ENCODE data around the gene CYP19A1. TPM values are rescaled to one million over a fixed set of nuclear protein-coding genes. Genes with fewer than 3 reads are reported as not detected.

The CYP19A1 gene
- total RNA-seq, 1 experiment from 2014 or later = not detected

DNA sequence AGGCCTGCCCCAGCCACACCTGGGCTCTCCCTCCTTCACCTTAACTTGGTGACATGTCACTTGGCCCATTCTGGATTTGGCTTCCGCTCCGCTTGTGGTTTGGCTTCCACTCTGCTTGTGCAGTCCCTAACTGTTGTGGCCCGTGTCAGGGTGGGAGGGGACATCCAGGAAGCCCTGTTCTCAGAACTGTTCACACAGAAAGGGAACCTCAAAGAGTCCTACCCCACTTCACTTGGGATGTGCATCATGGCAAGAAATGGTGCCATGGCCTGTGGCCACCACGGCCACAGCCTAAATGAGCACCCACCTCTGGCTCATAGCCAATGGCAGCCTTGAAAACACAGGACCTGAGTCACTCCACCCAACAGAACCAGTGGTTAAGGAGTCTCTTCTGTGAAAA is 63.4 kb downstream of the CYP19A1 start:
- no peak for DNase-seq (ENCODE audit: low read depth, low spot score)
- no TSS peak for BruUV-seq (replicated peaks)
- no peaks in the 10 kb centered on the region for H3K4me1 ChIP-seq (ENCODE audit: control insufficient read depth, insufficient read depth, low read length)
- intact Hi-C loops (cut with micrococcal nuclease; ENCODE audit: unreplicated experiment) = no loop called here
- ATAC-seq = no peak
- H3K27me3 ChIP-seq (ENCODE audit: control insufficient read depth, insufficient read depth, low read length) = peaks cover 10% of the 10 kb centered on the region
- no peaks in the 10 kb centered on the region for H3K36me3 ChIP-seq (ENCODE audit: control insufficient read depth, insufficient read depth, low read length)
- TF ChIP-seq POLR2AphosphoS5 (IDR thresholded peaks at IDR 0.05; ENCODE audit: low read depth, low read length) (no peak), TCF7L2 (IDR thresholded peaks at IDR 0.05; ENCODE audit: low read depth, low read length) (no peak), SIN3A (IDR thresholded peaks at IDR 0.05; ENCODE audit: borderline replicate concordance, insufficient read depth, low read depth, low read length) (no peak)
- TF ChIP-seq, protein P1, sequence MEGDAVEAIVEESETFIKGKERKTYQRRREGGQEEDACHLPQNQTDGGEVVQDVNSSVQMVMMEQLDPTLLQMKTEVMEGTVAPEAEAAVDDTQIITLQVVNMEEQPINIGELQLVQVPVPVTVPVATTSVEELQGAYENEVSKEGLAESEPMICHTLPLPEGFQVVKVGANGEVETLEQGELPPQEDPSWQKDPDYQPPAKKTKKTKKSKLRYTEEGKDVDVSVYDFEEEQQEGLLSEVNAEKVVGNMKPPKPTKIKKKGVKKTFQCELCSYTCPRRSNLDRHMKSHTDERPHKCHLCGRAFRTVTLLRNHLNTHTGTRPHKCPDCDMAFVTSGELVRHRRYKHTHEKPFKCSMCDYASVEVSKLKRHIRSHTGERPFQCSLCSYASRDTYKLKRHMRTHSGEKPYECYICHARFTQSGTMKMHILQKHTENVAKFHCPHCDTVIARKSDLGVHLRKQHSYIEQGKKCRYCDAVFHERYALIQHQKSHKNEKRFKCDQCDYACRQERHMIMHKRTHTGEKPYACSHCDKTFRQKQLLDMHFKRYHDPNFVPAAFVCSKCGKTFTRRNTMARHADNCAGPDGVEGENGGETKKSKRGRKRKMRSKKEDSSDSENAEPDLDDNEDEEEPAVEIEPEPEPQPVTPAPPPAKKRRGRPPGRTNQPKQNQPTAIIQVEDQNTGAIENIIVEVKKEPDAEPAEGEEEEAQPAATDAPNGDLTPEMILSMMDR (IDR thresholded peaks at IDR 0.05) = no peak
- TF ChIP-seq, protein P2, sequence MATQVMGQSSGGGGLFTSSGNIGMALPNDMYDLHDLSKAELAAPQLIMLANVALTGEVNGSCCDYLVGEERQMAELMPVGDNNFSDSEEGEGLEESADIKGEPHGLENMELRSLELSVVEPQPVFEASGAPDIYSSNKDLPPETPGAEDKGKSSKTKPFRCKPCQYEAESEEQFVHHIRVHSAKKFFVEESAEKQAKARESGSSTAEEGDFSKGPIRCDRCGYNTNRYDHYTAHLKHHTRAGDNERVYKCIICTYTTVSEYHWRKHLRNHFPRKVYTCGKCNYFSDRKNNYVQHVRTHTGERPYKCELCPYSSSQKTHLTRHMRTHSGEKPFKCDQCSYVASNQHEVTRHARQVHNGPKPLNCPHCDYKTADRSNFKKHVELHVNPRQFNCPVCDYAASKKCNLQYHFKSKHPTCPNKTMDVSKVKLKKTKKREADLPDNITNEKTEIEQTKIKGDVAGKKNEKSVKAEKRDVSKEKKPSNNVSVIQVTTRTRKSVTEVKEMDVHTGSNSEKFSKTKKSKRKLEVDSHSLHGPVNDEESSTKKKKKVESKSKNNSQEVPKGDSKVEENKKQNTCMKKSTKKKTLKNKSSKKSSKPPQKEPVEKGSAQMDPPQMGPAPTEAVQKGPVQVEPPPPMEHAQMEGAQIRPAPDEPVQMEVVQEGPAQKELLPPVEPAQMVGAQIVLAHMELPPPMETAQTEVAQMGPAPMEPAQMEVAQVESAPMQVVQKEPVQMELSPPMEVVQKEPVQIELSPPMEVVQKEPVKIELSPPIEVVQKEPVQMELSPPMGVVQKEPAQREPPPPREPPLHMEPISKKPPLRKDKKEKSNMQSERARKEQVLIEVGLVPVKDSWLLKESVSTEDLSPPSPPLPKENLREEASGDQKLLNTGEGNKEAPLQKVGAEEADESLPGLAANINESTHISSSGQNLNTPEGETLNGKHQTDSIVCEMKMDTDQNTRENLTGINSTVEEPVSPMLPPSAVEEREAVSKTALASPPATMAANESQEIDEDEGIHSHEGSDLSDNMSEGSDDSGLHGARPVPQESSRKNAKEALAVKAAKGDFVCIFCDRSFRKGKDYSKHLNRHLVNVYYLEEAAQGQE (IDR thresholded peaks at IDR 0.05; ENCODE audit: insufficient read depth in 1 of 2, low read depth in 2 of 2, low read length in 1 of 2) = no peak
- POLR2A ChIA-PET = no interaction called here
- no peaks in the 10 kb centered on the region for H3K9me3 ChIP-seq (ENCODE audit: control insufficient read depth, insufficient read depth, low read depth, low read length)
- in situ Hi-C loops (cut with HindIII; ENCODE audit: low pct_unique_long_range_greater_than_20kb, low sequenced_read_pairs) = no loop called here
- H3K27ac ChIP-seq (ENCODE audit: low read length) = no peak overlapping the region
- CTCF ChIA-PET = no interaction called here
- H3K4me3 ChIP-seq (ENCODE audit: low read depth in 2 of 2, low read length in 2 of 2) = no peak overlapping the region

DNA sequence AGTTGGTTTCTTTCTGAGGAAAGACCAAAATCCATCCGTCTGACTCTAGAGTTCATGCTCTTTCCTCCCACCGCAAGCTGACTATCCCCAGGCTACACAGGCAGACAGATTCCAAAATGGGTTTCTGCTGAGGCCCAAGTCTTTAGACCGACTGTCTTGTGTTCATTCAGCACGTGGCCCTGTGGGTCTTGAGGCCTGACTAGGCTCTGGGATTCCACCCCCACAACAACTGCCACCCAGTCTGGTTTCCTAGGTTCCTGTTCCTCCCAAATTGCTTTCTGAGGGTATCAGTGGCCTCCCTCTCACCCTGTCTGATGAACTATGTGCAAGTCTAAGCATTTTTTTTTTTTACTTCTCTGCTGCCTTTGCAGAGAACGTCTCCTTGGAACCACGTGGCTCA is 67.7 kb downstream of the CYP19A1 start:
- Histone ChIP-seq H3K27ac (ENCODE audit: low read length) (no peak overlapping the region), H3K4me1 (ENCODE audit: control insufficient read depth, insufficient read depth, low read length) (no peaks in the 10 kb centered on the region), H3K4me3 (ENCODE audit: low read depth in 2 of 2, low read length in 2 of 2) (no peak overlapping the region), H3K36me3 (ENCODE audit: control insufficient read depth, insufficient read depth, low read length) (no peaks in the 10 kb centered on the region), H3K27me3 (ENCODE audit: control insufficient read depth, insufficient read depth, low read length) (peaks cover 13% of the 10 kb centered on the region), H3K9me3 (ENCODE audit: control insufficient read depth, insufficient read depth, low read depth, low read length) (no peaks in the 10 kb centered on the region)
- POLR2A ChIA-PET = no interaction called here
- CTCF ChIA-PET = no interaction called here
- no peak for DNase-seq (ENCODE audit: low read depth, low spot score)
- intact Hi-C loops (cut with micrococcal nuclease; ENCODE audit: unreplicated experiment) (no loop called here), in situ Hi-C loops (cut with HindIII; ENCODE audit: low pct_unique_long_range_greater_than_20kb, low sequenced_read_pairs) (no loop called here)
- TF ChIP-seq, protein P1 (IDR thresholded peaks at IDR 0.05) = no peak
- TF ChIP-seq TCF7L2 (IDR thresholded peaks at IDR 0.05; ENCODE audit: low read depth, low read length) (no peak), POLR2AphosphoS5 (IDR thresholded peaks at IDR 0.05; ENCODE audit: low read depth, low read length) (no peak), SIN3A (IDR thresholded peaks at IDR 0.05; ENCODE audit: borderline replicate concordance, insufficient read depth, low read depth, low read length) (no peak)
- TF ChIP-seq, protein P2 (IDR thresholded peaks at IDR 0.05; ENCODE audit: insufficient read depth in 1 of 2, low read depth in 2 of 2, low read length in 1 of 2) = no peak
- no peak for ATAC-seq
- BruUV-seq (replicated peaks) = no TSS peak
